GM10266 (cell line): ENCODE data around the gene NFIA.

ENCODE experiments used
- DNase-seq: peaks from one replicate; pipeline ENCODE4 v3.0.0; 2012; ENCODE audit errors: extremely low spot score
- TF ChIP-seq, protein P1 (sequence below): IDR thresholded peaks from 2 replicates; pipeline ENCODE4 v1.5.1; 2012; ENCODE audit warnings: mild to moderate bottlenecking, low read depth; ENCODE audit not compliant: control insufficient read depth, insufficient read depth; ENCODE audit errors: missing control alignments

Gene NFIA

DNA sequence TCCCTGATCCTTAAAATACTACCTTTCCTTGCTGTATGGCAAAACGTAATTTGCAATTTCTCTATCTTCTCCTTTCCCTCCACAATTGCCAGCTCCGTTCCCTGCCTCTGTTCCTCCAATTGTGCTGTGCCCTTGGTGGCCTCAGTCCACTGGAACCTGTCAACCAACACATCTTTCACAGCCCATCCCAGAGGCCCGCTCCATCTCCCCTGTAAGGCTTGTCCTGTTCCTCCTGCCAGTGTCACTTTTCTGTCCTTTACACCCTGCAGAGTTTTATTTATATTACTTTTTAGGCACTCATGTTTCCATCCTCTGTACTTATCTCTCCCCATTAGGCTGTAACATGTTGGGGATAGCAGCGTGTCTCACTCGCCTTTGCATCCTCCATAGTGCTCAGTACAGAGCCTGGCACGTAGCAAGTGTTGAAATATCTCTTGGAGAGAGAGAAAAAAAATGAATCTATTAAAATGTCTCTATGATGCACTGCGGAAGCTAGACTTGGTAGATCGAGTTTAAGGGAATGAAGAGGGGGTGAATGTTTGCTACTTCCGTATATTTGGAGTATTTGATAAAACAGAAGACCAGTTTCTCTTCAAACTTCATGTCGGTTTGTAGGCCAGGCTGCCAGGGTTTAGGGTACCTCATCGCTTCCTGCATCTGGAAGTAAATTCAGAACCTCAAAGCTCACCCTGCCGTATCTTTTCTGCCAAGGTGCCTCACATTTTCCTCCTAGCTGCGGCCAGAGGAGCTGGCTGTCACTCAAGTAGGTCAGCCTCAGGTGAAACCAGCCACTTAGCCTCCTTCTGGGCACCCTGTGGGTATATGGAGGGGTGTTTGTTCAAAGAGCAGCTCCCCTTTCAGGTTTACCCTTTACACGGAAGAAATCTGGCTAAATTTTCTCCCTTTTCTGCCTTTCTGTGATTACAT is 338.8 kb downstream of the NFIA start:
- no peak for DNase-seq
- TF ChIP-seq, protein P1, sequence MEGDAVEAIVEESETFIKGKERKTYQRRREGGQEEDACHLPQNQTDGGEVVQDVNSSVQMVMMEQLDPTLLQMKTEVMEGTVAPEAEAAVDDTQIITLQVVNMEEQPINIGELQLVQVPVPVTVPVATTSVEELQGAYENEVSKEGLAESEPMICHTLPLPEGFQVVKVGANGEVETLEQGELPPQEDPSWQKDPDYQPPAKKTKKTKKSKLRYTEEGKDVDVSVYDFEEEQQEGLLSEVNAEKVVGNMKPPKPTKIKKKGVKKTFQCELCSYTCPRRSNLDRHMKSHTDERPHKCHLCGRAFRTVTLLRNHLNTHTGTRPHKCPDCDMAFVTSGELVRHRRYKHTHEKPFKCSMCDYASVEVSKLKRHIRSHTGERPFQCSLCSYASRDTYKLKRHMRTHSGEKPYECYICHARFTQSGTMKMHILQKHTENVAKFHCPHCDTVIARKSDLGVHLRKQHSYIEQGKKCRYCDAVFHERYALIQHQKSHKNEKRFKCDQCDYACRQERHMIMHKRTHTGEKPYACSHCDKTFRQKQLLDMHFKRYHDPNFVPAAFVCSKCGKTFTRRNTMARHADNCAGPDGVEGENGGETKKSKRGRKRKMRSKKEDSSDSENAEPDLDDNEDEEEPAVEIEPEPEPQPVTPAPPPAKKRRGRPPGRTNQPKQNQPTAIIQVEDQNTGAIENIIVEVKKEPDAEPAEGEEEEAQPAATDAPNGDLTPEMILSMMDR, result no peak

DNA sequence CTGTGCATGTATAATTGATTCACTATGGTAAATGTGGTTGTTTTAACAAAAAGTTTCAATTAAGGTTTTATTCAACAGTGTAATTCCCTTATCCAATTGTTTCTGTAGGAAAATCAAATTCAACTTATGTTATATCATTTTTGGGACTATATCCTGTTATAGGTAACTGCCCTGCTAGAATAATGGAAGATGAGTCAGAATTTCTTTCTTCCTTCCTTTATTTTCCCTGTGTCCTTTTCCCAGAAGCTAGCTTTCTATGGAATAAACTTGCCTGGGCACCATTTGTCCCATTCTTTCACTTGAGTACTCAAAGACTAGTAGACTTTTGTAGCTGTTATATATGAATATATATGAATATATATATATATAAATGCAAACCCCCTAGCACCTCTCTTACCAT is 341.3 kb downstream of the NFIA start:
- TF ChIP-seq, protein P1, result no peak
- DNase-seq, result no peak

DNA sequence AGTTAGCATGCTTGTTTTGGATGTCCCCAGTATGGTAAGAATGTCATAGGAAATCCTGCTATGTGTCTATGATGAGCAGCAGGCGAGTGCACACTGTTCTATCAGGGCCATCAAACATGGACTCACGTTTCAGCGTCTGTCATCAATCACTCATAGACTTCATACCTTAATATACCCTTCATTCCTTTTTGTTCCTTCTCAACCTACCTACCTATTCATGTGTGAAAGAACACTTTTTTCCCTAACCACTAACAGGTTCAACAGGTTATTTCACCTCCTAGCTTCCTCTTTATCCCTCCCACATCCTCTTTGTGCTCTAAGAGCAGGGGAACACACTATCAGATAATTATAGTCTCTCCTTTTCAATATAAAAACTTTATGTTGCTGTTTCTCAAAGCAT is 342.0 kb downstream of the NFIA start:
- TF ChIP-seq, protein P1, result no peak
- no peak for DNase-seq

DNA sequence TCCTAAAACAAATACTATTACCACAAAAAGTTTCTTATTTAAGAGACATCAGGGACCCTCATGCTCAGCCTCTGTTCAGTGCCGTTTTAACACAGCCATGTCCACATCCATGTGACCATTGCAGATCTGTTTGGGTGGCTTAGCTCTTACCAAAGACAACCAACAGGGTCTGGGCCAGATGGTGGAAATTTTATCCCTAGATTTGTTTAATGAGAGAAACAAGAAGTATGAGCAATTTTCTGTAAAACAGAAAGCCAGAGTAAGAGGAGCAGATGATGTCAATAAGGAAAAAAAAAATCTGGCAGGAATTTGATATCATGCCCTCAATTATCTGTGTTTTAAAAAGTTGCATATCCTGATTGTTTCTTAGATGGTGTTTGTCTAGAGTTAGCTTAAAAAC is 342.7 kb downstream of the NFIA start:
- TF ChIP-seq, protein P1, result no peak
- DNase-seq, result no peak

DNA sequence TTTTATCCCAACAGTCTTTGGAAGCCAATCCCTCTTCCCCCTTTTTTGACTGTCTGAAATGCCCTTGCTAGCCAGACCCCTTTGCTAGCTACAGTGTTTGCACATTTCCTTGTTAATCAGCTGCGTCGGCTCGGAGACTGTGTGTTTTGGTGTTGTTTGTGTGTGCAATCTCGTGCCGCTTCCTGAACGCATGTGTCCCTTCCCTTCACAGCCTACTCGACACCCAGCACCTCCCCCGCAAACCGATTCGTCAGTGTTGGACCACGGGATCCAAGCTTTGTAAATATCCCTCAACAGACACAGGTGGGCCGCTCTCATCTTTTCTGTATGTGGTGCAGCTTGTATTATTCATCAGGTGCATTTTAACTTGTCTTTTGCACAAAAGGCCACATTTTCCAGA is 343.9 kb downstream of the NFIA start:
- TF ChIP-seq, protein P1, result no peak
- DNase-seq, result no peak

DNA sequence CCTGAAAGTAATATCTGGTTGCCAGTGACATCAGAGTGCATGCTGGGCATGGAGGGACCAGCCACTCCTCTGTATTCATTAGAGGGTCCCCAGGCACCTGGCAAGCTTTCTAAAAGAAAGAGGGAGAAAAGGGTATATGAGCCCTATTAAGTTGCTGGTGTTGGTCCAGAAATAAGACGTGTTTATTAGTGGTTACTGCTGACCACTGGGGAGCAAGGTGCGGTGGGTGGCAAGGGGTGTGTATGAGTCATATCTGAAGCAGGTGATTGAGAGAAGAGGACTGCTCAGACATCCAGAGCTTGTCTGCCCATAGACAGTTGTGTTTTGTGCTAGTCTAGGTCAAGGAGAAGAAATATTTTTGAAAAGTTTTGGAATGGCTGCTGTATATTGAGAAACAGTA is 344.5 kb downstream of the NFIA start:
- no peak for DNase-seq
- TF ChIP-seq, protein P1, result no peak

DNA sequence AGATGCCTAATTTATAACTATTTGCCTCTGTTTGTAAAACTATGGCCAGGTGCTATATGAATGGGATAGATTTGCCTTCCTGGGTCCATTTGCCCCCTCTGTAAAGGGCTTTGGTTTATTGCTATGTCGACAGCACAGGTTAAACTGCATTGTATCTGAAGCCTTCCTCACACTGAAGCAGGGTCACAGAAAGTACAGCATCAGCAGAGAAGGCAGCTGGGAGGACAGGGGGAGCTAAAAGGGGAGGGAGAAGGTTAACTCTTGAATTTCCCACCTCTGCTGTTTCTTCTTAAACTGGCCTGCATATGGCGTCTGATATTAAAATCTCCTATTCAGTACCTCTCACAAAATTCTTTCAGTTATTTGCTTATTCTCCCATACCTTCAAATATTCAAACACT is 345.1 kb downstream of the NFIA start:
- TF ChIP-seq, protein P1, result no peak
- DNase-seq, result no peak
